GM23248 (cell line): Measurements from ENCODE around the gene ILF3.

Source experiments
- EZH2 ChIP-seq: fragments of 200-600 bp; sonication (generic); IDR thresholded peaks from 2 replicates; pipeline ENCODE4 v1.6.1; 2018; ENCODE audit warnings: antibody characterized with exemption, mild to moderate bottlenecking; ENCODE audit not compliant: insufficient read depth, poor library complexity, severe bottlenecking
- EZH2phosphoT487 ChIP-seq: fragments of 200-600 bp; sonication (generic); IDR thresholded peaks from 2 replicates; pipeline ENCODE4 v1.6.1; 2018; ENCODE audit warnings: antibody characterized with exemption, moderate library complexity, mild to moderate bottlenecking, low read depth; ENCODE audit not compliant: insufficient read depth

GRCh38 chr19:10706990-10707389, 52.8 kb downstream of the ILF3 start:
- TF ChIP-seq EZH2phosphoT487 (no peak), EZH2 (no peak)
